Measurements from ENCODE around the gene FAM193A.

DNA sequence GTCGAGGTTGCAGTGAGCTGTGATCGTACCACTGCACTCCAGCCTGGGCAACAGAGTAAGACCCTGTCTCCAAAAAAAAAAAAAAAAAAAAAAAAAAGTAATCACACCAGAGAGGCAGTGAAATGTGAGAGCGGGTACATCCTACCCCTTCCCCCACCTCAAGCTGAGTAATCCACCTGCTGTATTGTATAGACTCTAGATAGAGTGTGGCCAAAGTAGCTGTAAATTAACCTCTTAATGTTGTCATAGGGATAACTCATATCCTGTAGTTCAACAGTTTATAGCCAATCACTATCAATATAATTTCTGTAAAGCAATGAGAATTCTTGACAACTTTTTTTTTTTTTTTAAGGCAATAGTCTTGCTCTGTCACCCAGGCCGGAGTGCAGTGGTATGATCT lies 188.9 kb downstream of the FAM193A start:
- TF ChIP-seq, protein P1, sequence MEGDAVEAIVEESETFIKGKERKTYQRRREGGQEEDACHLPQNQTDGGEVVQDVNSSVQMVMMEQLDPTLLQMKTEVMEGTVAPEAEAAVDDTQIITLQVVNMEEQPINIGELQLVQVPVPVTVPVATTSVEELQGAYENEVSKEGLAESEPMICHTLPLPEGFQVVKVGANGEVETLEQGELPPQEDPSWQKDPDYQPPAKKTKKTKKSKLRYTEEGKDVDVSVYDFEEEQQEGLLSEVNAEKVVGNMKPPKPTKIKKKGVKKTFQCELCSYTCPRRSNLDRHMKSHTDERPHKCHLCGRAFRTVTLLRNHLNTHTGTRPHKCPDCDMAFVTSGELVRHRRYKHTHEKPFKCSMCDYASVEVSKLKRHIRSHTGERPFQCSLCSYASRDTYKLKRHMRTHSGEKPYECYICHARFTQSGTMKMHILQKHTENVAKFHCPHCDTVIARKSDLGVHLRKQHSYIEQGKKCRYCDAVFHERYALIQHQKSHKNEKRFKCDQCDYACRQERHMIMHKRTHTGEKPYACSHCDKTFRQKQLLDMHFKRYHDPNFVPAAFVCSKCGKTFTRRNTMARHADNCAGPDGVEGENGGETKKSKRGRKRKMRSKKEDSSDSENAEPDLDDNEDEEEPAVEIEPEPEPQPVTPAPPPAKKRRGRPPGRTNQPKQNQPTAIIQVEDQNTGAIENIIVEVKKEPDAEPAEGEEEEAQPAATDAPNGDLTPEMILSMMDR (IDR thresholded peaks at IDR 0.05; ENCODE audit: low read depth, low read length) = no peak
- no peak for TF ChIP-seq EZH2phosphoT487 (IDR thresholded peaks at IDR 0.05; ENCODE audit: low read depth)

Measured in OCI-LY3 (cell line).